H1 (cell line): ENCODE results near the gene PHC3. TPM values are rescaled to one million over a fixed set of nuclear protein-coding genes. Genes with fewer than 3 reads are reported as not detected.

Experiments
- CTCF ChIA-PET: fragments of 300-600 bp; sonication (Branson Sonifier 250); formaldehyde crosslinking; loops from one replicate; lab custom pipeline; 2021; ENCODE audit not compliant: partially characterized antibody; lab: Charles Lee
- POLR2A ChIA-PET: fragments of 300-600 bp; sonication (Branson Sonifier 250); formaldehyde crosslinking; loops from one replicate; lab custom pipeline; 2021; ENCODE audit warnings: inconsistent platforms; ENCODE audit not compliant: partially characterized antibody; lab: Charles Lee
- DNase-seq, 2 experiments: peaks; one replicate each; pipeline versions ENCODE4 v3.0.0 to v3.0.0-alpha.2; 2010 to 2022; ENCODE audit warnings: low spot score in 2 of 2, low read depth in 1 of 2, mixed read lengths in 1 of 2
- FAIRE-seq: peaks from 2 replicates; lab custom pipeline; 2011; peaks lifted over from hg19 to GRCh38; lab: Jason Lieb, UNC
- H2AFZ ChIP-seq: 2 replicates; pipeline ENCODE4 v1.8.1; 2012; ENCODE audit warnings: low read length, inconsistent platforms
- H2AK5ac ChIP-seq: 2 replicates; pipeline ENCODE4 v1.6.1; 2013; ENCODE audit warnings: low read depth, low read length
- H2BK120ac ChIP-seq: replicated peaks from 2 replicates; pipeline ENCODE3; 2013; ENCODE audit warnings: low read depth, low read length, inconsistent platforms
- H2BK12ac ChIP-seq: 2 replicates; pipeline ENCODE4 v1.6.1; 2013; ENCODE audit warnings: low read depth, low read length
- H2BK15ac ChIP-seq: 2 replicates; pipeline ENCODE4 v1.6.1; 2013; ENCODE audit warnings: low read length
- H2BK20ac ChIP-seq: 2 replicates; pipeline ENCODE4 v1.6.1; 2013; ENCODE audit warnings: low read length
- H2BK5ac ChIP-seq: 2 replicates; pipeline ENCODE4 v1.6.1; 2013; ENCODE audit warnings: low read depth, low read length
- H3K14ac ChIP-seq: 2 replicates; pipeline ENCODE4 v1.6.1; 2013; ENCODE audit warnings: inconsistent platforms; ENCODE audit not compliant: insufficient read length
- H3K18ac ChIP-seq: 2 replicates; pipeline ENCODE4 v1.6.1; 2013; ENCODE audit warnings: low read length; ENCODE audit errors: extremely low read depth
- H3K23ac ChIP-seq: 2 replicates; pipeline ENCODE4 v1.6.1; 2013; ENCODE audit warnings: inconsistent platforms; ENCODE audit not compliant: insufficient read length
- H3K23me2 ChIP-seq: 2 replicates; pipeline ENCODE4 v1.6.1; 2013; ENCODE audit warnings: low read depth, low read length
- H3K27ac ChIP-seq: 2 replicates; pipeline ENCODE4 v1.6.1; 2011; ENCODE audit warnings: low read depth, low read length, inconsistent platforms
- H3K27me3 ChIP-seq, 4 experiments: replicated peaks in 1 of 4; 1 replicate in 1 of 4; 2 replicates in 3 of 4; pipeline versions ENCODE4 v1.6.1 to v1.8.1; 2011 to 2013; ENCODE audit warnings: low read length in 3 of 4, mild to moderate bottlenecking in 3 of 4, inconsistent platforms in 2 of 4, mixed read lengths in 2 of 4, moderate library complexity in 1 of 4; ENCODE audit not compliant: control insufficient read depth in 3 of 4, insufficient read depth in 3 of 4; ENCODE audit errors: extremely low read depth in 1 of 4
- H3K36me3 ChIP-seq, 4 experiments: 2 replicates each; pipeline versions ENCODE4 v1.6.1 to v1.8.1; 2011 to 2013; ENCODE audit warnings: mild to moderate bottlenecking in 4 of 4, low read length in 3 of 4, moderate library complexity in 2 of 4, control low read depth in 1 of 4, inconsistent platforms in 1 of 4; ENCODE audit not compliant: insufficient read depth in 4 of 4, control insufficient read depth in 2 of 4
- H3K4ac ChIP-seq: replicated peaks from 2 replicates; pipeline ENCODE3; 2013; ENCODE audit warnings: low read length, low read depth, mixed read lengths, inconsistent platforms; ENCODE audit not compliant: insufficient read length
- H3K4me1 ChIP-seq, 4 experiments: replicated peaks in 1 of 4; 1 replicate in 1 of 4; 2 replicates in 3 of 4; pipeline versions ENCODE4 v1.6.1 to v1.8.1; 2011 to 2013; ENCODE audit warnings: low read length in 3 of 4, inconsistent platforms in 2 of 4, mixed read lengths in 1 of 4; ENCODE audit not compliant: insufficient read depth in 4 of 4, control insufficient read depth in 3 of 4
- H3K4me2 ChIP-seq, 2 experiments: 2 replicates each; pipeline versions ENCODE4 v1.6.1 to v1.8.1; 2011 to 2013; ENCODE audit warnings: low read depth in 2 of 2, low read length in 2 of 2, control low read depth in 1 of 2, inconsistent platforms in 1 of 2, mild to moderate bottlenecking in 1 of 2; ENCODE audit not compliant: insufficient read depth in 1 of 2
- H3K4me3 ChIP-seq, 4 experiments: fragments of 200-600, 300-600 bp in 1 of 4; sonication (generic), shearing (Covaris generic), sonication (Bioruptor Twin) in 1 of 4; 2 replicates each; pipeline versions ENCODE4 v1.5.1 to v1.8.1; 2011 to 2016; ENCODE audit warnings: low read length in 4 of 4, low read depth in 3 of 4, control low read depth in 2 of 4, inconsistent platforms in 2 of 4, mild to moderate bottlenecking in 2 of 4, mixed read lengths in 1 of 4, moderate library complexity in 1 of 4; ENCODE audit not compliant: insufficient read depth in 2 of 4; ENCODE audit errors: extremely low read depth in 1 of 4
- H3K56ac ChIP-seq: replicated peaks from 2 replicates; pipeline ENCODE3; 2013; ENCODE audit warnings: low read depth, mild to moderate bottlenecking, mixed read lengths, low read length, inconsistent platforms; ENCODE audit not compliant: insufficient read length
- H3K79me1 ChIP-seq: 2 replicates; pipeline ENCODE4 v1.6.1; 2013; ENCODE audit warnings: low read depth, low read length, control low read depth
- H3K79me2 ChIP-seq, 2 experiments: 2 replicates each; pipeline versions ENCODE4 v1.6.1 to v1.8.1; 2012 to 2013; ENCODE audit warnings: low read length in 2 of 2, mild to moderate bottlenecking in 2 of 2, inconsistent platforms in 1 of 2; ENCODE audit not compliant: insufficient read depth in 2 of 2, control insufficient read depth in 1 of 2
- H3K9ac ChIP-seq, 4 experiments: replicated peaks in 1 of 4; 1 replicate in 1 of 4; 2 replicates in 3 of 4; pipeline versions ENCODE4 v1.6.1 to v1.8.1; 2011 to 2013; ENCODE audit warnings: low read depth in 3 of 4, low read length in 3 of 4, control low read depth in 2 of 4, mild to moderate bottlenecking in 2 of 4, moderate library complexity in 2 of 4, inconsistent platforms in 1 of 4; ENCODE audit errors: extremely low read depth in 1 of 4
- H3K9me3 ChIP-seq, 2 experiments: 2 replicates each; pipeline versions ENCODE4 v1.6.1 to v1.8.1; 2012 to 2013; ENCODE audit warnings: mild to moderate bottlenecking in 2 of 2, moderate library complexity in 2 of 2, control low read depth in 1 of 2, inconsistent platforms in 1 of 2, low read depth in 1 of 2, low read length in 1 of 2, mixed read lengths in 1 of 2; ENCODE audit not compliant: insufficient read depth in 2 of 2
- H4K20me1 ChIP-seq, 2 experiments: replicated peaks in 1 of 2; 2 replicates each; pipeline versions ENCODE3 to v1.8.1; 2011 to 2013; ENCODE audit warnings: inconsistent platforms in 2 of 2, low read length in 2 of 2, mild to moderate bottlenecking in 1 of 2; ENCODE audit not compliant: insufficient read depth in 2 of 2, control insufficient read depth in 1 of 2
- H4K5ac ChIP-seq: 2 replicates; pipeline ENCODE4 v1.6.1; 2013; ENCODE audit warnings: low read length, low read depth, mixed read lengths, inconsistent platforms; ENCODE audit not compliant: insufficient read length
- H4K8ac ChIP-seq: 2 replicates; pipeline ENCODE4 v1.8.0; 2013; ENCODE audit warnings: mild to moderate bottlenecking, moderate library complexity, low read length, inconsistent platforms; ENCODE audit not compliant: insufficient read depth; ENCODE audit errors: extremely low read depth
- H4K91ac ChIP-seq: replicated peaks from 2 replicates; pipeline ENCODE3; 2013; ENCODE audit warnings: low read length, mixed read lengths, inconsistent platforms; ENCODE audit not compliant: insufficient read length
- BACH1 ChIP-seq: IDR thresholded peaks from 2 replicates; pipeline ENCODE4 v1.6.1; 2012; ENCODE audit warnings: low read length, improper control_type of control experiment
- WGBS, 2 experiments: shearing (Covaris generic) in 1 of 2; methylation state at CpG; one replicate each; pipeline versions ENCODE4 v1.1.6 to v1.1.7; 2013 to 2015; ENCODE audit warnings: low lambda C conversion rate in 2 of 2, mixed read lengths in 2 of 2, inconsistent platforms in 1 of 2, low coverage in 1 of 2, missing lambda C conversion rate in 1 of 2; ENCODE audit not compliant: insufficient replicate concordance in 2 of 2, insufficient coverage in 1 of 2, insufficient read length in 1 of 2; ENCODE audit errors: extremely low coverage in 1 of 2, missing lambda C conversion rate in 1 of 2; 5-methylcytosine and 5-hydroxymethylcytosine counted together
- polyA plus RNA-seq, 7 experiments: library from polyadenylated mRNA; depleted of rRNA in 3 of 7; stranded (reverse) in 5 of 7; unstranded in 2 of 7; fragments of >200 nt in 5 of 7; fragments of 200-250 nt in 2 of 7; gene quantifications; 1 replicate in 5 of 7; 2 replicates in 1 of 7; 4 replicates in 1 of 7; pipeline versions ENCODE4 v1.2.1 to v1.2.3, GENCODE V29; 2011 to 2013; ENCODE audit warnings: missing spikeins in 2 of 7, mixed read lengths in 2 of 7
- total RNA-seq: library from RNA; stranded (reverse); fragmentation: NEBNext Ultra II Directional; extraction: Animal tissue kit (Norgen Biotek cat#: 25700); gene quantifications from 2 replicates; pipeline ENCODE4 v1.2.1, GENCODE V29; 2021

Gene PHC3
- total and polyA plus RNA-seq, 2 of the 8 experiments (the other 6 are each of a cell fraction or from before 2014, with no cell fraction given), result 26.4 to 29.2 TPM

GRCh38 chr3:170128977-170129431, 52.5 kb downstream of the PHC3 start:
- Histone ChIP-seq H3K4me2 (no peak overlapping the region), H2BK15ac (no peak overlapping the region), H3K14ac (no peak overlapping the region), H3K36me3 (peaks cover 5 to 18% (median 9%) of the 10 kb centered on the region in 4 experiments), H4K20me1 (no peaks in the 10 kb centered on the region), H4K5ac (no peak overlapping the region), H2AK5ac (no peak overlapping the region; the same call in 1 of the 2 replicates), H2AFZ (no peak overlapping the region), H4K91ac (no peak overlapping the region), H3K27me3 (no peaks in the 10 kb centered on the region), H3K9me3 (no peaks in the 10 kb centered on the region), H3K79me2 (no peaks in the 10 kb centered on the region), H2BK120ac (no peak overlapping the region), H3K4me1 (no peaks in the 10 kb centered on the region), H2BK5ac (0 out of 2 replicates have a peak overlapping the region, but pooled peaks have one; percentile 24), H3K4ac (no peak overlapping the region), H3K4me3 (no peak overlapping the region), H3K79me1 (no peaks in the 10 kb centered on the region), H2BK20ac (no peak overlapping the region), H3K56ac (no peak overlapping the region), H3K23me2 (no peaks in the 10 kb centered on the region), H3K9ac (no peak overlapping the region), H2BK12ac (no peak overlapping the region), H3K23ac (no peak overlapping the region), H3K18ac (no peak overlapping the region), H3K27ac (no peak overlapping the region), H4K8ac (no peak overlapping the region; the same call in 1 of the 2 replicates)
- DNase-seq (no peak), FAIRE-seq (no peak)
- ChIA-PET POLR2A (interaction anchor here (0.6 to 1.2 kb wide), 3 partner anchors 11 to 51 kb away, joined by 3 to 4 read pairs (median 3); no protein-coding TSS in a partner anchor), CTCF (interaction anchor here (0.6 to 3.9 kb wide), 5 partner anchors 12 to 219 kb away, joined by 3 to 17 read pairs (median 5); no protein-coding TSS in a partner anchor)
- WGBS, 2 experiments, result 100% methylated on average over 1 of the region's 1 CpG; no CpG with 5 or more reads in 1 of the 2 experiments
- no peak for TF ChIP-seq BACH1
